HG03108 (cell line): Measurements from ENCODE around the gene IL32.
"Not testable (repeated sequence)": the region's sequence is repeated elsewhere in the genome, so short reads cannot be mapped to it uniquely, and the experiment has no call there.

Experiments
- ATAC-seq: cut with Tn5 transposase; IDR thresholded peaks from one replicate; pipeline ENCODE4 v1.9.1; 2021; ENCODE audit warnings: moderate library complexity; ENCODE audit not compliant: unreplicated experiment

The IL32 gene

DNA sequence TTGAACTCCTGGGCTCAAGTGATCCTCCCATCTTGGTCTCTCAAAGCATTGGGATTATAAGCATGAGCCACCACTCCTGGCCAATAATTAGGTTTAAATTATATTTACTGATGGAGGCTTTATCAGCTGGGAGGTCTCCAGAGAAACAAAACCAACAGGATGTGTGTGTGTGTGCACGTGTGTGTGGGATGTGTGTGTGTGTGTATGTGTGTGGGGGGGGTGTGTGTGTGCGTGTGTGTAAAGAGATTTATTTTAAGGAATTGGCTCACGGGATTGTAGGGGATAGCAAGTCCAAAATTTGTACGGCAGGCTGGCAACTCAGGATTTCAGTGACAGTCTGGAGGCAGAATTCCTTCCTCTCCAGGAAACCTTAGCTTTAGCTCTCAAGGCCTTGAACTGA lies 14.4 kb upstream of the IL32 start:
- no peak for ATAC-seq

DNA sequence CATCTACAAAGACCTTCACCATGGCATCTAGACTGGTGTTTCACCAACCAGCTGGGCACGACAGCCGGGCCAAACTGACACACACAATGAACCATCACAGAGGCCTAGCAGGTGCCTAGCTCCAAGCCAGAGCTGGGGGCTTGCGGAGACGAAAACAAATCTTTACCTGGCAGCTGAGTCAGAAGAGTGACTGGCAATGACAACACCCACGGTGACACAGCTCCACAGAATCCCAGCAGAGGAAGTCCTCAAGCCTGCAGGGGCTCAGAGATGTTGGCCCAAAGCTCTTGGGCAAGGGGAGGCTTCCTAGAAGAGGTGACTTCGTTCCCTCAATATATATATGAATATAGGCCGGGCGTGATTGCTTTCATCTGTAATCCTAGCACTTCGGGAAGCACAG lies 13.9 kb upstream of the IL32 start:
- no peak for ATAC-seq

DNA sequence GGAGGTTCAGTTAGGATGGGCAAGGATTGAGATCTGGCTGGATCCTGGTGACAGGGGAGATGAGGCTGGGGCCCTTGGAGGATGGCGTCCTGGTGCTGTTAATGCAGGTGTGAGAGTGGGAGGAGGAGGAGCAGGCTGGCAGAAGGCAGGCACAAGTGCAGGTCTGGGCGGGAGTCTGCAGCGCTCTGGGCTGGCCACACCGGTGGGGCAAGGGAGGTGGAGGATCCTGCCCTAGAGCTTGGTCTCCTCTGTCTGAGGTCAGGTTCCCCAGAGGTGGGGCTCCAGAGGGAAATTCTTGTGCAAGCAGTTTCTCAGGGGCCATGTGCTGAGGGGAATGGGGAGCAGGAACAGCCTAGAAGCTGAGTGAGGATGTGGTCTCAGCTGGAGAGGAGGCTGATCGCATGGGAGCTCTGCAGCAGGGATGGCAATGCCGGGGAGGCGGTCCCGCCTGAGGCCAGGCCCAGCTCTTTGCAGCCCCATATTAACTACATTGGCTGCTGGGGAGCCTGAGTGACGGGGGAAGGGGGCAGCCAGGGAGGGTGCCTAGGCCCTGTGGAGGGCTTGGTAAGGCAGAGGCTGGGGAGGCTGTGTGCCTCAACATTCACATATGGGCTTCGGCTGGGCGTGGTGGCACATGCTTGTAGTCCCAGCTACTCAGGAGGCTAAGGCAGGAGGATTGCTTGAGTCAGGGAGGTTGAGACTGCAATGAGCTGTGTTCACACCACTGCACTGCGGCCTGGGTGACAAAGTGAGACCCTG lies 12.7 kb upstream of the IL32 start:
- ATAC-seq, result not testable (repeated sequence)

DNA sequence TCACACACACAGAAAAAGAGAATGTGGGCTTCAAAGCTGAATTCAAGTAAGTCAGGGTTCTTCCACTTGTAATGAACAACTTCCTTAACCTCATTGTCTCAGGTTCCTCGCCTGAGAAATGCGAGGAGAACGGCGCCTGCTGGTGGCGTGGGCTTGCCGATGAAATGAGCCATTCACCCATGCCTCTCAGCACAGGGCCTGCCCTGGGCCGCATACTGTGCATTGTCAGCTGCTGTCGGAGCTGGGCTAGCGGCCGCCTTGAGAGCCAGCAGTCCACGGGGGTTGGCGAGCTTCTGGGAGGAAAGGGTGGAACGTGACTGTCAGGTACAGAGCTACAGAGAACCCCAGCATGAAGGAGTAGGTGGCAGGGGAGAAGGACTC lies 12.1 kb upstream of the IL32 start:
- ATAC-seq, result not testable (repeated sequence)

DNA sequence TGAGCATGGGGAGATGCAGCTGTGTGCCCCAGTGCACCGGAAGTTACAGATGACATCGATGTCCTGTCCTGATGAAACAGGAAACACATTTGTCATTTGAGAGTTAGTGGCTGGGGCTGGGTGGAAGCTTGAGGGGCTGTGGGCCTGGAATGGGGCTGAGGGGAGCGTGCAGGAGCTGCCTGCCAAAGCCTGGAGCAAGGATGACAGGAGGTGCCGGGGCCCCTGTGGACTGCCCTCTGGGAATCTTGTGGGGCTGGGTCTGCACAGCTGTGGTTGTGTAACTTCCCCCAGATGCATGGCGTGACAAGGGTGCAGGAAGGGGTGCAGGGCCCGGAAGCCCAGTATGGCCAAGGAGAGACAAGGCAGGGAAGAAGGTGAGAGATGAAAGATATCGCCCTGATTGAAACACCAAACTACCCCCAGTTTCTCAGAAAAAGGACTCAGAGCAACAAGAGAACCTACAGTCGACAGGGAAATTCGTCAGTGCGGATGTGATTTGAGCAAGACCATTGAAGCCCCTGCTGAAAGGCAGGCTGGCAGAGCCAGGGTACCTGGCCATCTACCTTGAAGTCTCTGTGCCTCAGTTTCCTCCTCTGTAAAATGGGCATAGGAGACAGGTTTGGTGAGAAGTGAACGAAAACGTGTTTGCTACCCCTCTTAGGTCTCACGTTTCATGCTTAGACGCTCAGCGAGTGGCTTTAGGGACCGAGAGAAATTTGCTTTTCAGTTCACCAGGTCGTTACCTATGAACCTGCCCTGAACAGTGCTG lies 10.3 kb upstream of the IL32 start:
- ATAC-seq, result no peak

DNA sequence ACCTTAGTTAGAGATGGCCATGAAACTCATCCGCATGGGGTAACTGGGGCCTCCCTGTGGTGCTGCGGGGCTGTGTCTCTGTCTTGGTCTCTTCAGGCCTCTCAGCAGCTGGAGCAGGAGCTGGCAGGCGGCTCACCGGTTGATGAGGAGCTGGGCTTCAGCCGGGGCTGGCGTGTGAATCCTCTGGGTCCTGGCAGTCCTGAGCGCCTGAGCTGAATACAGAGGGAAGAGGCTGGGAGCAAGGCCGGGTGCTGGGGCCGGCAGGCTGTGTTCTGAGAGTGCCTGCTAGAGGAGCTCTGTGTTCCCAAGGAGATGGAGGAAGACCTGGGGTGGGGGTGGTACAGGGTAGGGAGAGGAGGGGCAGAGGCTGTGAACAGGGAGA lies 9.7 kb upstream of the IL32 start:
- not testable (repeated sequence) for ATAC-seq

DNA sequence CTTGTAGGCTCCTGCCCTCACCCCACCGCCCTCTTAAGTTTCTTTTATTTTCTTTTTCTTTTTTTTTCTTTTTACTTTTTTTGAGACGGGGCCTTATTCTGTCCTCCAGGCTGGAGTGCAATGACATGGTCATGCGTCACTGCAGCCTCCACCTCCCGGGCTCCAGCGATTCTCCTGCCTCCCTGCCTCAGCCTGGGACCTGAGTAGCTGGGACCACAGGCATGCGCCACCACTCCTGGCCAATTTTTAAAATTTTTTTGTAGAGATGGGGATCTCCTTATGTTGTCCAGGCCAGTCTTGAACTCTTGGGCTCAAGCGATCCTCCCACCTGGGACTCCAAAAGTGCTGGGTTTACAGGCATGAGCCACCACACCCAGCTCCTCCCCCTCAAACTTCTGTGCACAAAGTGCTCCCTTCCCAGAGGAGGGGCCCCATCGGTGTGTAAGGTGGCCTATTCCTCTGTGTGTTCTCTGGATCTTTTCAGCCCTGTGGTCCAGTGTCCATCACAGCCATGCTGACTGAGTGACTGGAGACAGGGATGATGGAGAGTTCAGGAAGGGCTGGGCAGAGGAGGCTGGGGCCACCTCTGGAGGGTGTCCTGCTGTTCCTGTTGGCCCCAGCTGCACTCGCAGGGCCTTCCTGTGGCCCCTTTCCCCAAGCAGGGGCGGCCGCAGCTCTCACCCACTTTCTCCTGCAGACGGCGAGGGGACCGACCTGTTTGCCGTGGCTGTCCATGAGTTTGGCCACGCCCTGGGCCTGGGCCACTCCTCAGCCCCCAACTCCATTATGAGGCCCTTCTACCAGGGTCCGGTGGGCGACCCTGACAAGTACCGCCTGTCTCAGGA lies 8.9 kb upstream of the IL32 start:
- ATAC-seq, result no peak

DNA sequence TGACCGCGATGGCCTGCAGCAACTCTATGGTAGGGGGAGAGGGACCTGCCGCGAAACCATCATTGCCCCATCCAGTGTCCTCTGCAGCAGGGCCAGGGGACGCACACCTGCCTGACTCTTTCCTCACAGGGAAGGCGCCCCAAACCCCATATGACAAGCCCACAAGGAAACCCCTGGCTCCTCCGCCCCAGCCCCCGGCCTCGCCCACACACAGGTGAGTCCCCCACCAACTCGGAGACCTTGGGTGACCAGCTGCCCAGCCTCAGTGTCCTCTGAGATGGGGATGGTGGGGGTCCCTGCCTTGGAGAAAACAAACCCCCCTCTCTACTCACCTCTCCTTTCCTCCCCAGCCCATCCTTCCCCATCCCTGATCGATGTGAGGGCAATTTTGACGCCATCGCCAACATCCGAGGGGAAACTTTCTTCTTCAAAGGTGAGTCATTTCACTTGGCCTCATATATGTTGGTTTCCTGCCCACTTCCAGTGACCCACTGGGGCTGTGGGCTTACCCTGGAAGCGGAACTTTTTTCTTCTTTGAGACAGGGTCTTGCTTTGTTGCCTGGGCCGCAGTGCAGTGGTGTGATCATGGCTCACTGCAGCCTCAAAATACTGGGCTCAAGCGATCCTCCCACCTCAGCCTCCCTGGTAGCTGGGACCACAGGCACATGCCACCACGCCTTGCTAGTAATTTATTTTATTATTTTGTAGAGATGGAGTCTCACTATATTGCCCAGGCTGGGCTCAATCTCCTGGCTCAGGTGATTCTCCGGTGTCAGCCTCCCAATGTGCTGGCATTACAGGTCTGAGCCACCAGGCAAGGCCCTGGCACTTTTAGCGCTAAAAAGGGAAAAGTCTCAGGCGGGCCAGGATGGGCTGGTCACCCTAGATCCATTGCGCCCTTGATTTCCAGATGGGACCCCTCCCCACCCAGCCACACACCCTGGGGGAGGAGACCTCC lies 8.0 kb upstream of the IL32 start:
- ATAC-seq, result no peak

DNA sequence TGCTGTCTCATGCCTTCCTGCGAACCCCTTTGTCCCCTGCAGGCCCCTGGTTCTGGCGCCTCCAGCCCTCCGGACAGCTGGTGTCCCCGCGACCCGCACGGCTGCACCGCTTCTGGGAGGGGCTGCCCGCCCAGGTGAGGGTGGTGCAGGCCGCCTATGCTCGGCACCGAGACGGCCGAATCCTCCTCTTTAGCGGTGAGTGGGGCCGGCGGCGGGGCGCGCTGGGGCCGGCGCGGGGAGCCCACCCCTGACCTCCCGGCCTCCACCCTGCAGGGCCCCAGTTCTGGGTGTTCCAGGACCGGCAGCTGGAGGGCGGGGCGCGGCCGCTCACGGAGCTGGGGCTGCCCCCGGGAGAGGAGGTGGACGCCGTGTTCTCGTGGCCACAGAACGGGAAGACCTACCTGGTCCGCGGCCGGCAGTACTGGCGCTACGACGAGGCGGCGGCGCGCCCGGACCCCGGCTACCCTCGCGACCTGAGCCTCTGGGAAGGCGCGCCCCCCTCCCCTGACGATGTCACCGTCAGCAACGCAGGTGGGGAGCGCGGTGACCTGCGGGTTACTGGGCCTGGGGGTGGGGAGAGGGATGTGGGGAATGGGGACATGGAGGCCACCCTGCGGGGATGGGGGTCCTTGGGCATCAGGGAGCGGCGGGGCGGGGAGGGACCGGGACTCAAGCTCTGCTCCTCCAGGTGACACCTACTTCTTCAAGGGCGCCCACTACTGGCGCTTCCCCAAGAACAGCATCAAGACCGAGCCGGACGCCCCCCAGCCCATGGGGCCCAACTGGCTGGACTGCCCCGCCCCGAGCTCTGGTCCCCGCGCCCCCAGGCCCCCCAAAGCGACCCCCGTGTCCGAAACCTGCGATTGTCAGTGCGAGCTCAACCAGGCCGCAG lies 7.1 kb upstream of the IL32 start:
- ATAC-seq, result peak; percentile 29

DNA sequence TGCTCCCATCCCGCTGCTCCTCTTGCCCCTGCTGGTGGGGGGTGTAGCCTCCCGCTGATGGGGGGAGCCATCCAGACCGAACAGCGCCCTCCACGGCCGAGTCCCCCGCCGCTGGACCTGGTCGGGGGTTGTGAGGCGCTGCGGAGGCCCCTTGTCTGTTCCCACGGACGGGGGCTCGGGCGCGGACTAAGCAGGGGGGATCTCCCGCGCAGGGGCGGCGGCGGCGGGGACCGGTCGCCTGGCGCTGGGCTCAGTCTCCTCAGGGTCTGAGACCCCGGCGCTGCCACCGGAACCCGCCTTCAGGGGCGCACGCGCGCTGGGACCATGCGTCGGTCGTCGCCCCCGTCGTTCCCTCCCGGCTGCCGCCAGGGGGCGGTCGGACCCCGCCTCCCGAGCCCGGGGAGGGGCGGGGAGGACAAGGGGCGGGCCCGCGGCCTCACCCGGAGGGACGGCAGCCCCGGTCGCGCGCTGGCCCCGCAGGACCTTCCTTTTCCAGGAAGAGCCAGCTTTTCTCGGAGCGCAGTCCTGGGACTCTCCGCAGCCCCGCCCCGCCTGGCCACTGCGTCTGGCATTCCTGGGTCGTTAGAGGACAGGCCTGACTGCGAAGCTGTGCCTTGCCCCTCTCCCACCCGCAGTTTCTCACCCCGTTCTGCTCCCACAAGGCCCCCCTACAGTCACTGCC lies 6.3 kb upstream of the IL32 start:
- ATAC-seq, result peak; percentile 76

DNA sequence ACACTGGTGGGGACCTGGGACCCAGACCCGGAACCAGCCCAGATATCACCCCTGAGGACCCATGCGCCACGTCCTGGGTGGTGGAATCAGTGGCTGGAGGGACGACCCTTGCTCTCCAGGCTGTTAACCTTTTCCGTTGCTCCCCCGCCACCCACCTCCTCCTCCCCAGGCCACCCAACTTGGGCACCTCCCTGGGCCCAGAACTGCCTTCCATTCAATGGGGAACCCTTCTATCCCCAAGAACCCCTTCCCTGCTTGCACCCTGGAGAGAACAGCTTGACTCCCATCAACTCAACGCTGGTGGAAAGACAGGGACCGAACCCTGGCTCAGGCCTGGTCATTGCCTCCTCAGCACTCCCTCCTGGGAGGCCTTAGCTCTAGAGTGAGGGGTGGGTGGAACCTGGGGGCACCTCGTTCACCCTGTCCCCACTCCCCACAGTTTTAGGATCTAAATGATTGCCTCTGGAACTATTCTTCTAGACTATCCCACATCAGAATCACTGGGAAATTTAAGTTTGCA lies 5.7 kb upstream of the IL32 start:
- no peak for ATAC-seq

DNA sequence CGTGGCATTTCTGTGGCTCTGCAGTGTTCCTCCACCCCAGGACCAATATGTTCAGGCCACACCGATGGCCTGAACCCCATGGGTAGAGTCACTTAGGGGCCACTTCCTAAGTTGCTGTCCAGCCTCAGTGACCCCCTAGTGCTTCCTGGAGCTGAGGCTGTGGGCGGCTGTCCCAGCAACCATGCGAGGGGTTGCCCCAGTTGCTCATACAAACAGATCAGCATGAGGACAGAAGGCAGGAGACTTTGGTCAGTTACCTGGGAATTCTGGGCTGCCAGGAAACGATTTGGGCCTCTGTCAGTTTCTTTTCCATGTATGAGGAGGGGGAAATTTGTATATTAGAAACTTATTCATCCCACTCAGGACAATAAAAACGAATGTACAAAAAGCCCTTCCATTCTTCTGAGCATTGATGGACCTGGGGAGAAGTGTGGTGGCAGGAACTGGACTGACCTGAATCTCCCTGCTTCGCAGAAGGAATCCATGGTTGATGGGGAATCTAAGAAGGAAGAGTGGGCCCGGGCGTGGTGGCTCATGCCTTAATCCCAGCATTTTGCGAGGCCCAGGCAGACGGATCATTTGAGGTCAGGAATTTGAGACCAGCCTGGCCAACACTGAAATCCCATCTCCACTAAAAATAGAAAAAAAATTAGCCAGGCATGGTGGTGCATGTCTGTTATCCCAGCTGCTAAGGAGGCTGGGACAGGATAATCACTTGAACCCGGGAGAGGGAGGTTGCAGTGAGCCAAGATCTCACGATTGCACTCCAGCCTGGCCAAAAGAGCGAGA lies 4.9 kb upstream of the IL32 start:
- no peak for ATAC-seq

DNA sequence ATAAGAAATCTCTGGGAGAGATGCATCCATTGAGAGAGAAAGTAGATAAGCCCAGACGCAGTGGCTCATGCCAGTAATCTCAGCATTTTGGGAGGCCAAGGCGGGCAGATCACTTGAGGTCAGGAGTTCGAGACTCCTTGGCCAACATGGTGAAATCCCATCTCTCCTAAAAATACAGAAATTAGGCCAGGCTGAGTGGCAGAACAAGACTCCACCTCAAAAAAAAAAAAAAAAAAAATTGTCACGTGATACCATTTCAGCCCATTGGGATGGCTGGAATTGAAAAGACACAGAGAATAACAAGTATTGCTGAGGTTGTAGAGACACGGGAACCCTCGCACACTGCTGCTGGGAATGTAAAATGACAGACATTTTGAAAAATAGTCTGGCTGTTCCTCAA lies 2.9 kb upstream of the IL32 start:
- no peak for ATAC-seq

DNA sequence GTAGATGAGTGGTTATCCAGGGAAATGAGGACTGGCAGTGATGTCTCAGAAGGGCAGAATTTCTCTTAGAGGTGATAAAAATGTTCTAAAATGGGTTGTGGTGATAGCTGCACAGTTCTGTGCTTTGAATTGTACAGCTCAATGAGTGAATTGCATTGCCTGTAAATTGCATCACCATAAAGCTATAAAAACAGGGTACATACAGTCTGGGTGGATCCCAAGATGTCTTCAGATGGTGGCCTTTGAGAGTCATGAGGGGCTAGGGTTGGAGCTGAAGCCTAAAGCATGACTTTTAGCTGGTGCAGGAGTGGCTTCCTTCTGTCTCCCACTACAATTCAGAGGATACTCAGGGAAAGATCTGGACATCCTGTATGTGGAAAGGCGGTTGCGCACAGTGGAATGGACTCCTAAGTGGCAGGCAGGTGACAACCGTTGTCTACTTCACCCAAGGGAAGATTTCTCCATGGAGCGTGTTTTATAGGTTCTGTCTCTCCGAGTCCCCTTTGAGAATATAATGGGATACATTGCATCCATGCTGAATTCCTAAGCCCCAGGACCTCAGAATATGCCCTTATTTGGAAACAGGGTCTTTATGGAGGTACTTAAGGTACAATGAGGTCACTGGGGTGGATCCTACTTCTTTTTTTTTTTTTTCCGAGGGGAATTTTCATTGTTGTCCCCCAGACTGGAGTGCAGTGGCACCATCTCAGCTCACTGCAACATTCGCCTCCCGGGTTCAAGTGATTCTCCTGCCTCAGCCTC lies 1.6 kb upstream of the IL32 start:
- ATAC-seq, result no peak

DNA sequence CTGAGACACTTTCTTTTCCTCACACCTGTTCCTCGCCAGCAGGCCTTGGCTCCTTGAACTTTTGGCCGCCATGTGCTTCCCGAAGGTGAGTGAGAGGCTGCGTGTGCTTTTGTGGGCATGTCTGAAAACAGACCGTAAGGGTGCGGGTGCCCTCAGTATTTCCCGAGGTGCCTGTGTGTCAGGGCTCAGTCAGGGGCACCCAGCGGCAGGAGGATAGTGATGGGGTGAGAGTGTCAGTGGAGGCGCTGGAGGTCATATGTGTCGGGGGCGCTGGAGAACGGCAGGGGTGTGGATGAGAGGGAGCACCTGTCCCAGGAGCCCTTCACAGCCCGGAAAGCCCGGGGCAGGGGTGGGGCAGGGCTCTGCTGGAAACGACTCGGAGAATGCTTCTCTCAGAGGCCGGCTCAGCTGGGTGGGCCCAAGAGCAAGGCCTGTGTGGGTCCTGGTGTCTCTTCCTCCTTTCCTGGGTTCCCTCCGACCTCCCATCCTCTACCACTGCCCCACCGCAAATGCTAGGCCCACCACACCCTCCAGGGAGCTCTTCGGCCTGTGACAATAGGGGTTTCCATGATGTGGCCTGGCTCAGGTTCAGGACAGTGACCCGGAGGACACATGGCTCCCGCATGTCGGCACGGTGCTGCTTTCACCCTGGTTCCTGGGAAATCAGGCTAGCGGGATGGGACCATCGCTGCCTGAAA lies 451 bp downstream of the IL32 start:
- ATAC-seq, result no peak

DNA sequence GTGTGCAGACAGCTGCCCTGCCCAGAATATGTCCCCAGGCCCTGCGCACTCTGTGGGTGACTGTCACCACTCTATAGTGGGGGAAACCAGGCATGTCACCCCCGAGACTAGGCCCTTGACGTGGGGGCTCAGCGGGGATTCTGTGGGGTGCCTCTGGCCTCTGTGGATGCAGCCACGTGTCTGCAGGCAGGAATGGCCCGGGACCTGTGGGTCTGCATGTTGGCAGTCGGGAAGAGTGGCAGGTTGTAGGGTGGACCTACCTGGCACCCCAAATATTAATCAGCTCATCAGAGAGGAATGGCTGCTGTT lies 954 bp downstream of the IL32 start:
- ATAC-seq, result no peak

DNA sequence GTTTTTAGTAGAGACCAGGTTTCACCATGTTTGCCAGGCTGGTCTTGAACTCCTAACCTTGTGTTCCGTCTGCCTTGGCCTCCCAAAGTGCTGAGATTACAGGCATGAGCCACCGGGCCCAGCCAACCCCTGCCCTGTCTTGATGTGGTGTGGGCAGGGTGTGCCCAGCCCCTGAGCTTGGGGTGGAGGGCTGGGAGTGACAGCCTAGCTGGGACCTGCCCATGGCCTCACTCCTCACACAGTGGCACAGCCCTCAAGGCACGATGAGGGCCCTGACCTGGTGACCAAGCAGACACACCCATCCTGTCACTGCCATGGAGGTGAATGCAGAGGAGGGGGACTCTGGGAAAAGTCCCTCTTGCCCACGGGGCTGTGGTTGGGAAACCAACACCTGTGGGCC lies 3.0 kb downstream of the IL32 start:
- ATAC-seq, result no peak
